BE2C (cell line): ENCODE measurements around the gene TXNL4B.

Source experiments
- DNase-seq: peaks from one replicate; pipeline ENCODE4 v3.0.0-alpha.2; 2020
- H3K27me3 ChIP-seq: fragments of 250-450 bp; sonication (Bioruptor Pico); 2 replicates; pipeline ENCODE4 v1.5.1; 2020; ENCODE audit warnings: mild to moderate bottlenecking
- H3K36me3 ChIP-seq: fragments of 250-450 bp; sonication (Bioruptor Pico); 2 replicates; pipeline ENCODE4 v1.5.1; 2020; ENCODE audit warnings: mild to moderate bottlenecking
- H3K4me1 ChIP-seq: fragments of 250-450 bp; sonication (Bioruptor Pico); 2 replicates; pipeline ENCODE4 v1.5.1; 2020
- H3K4me3 ChIP-seq: 2 replicates; pipeline ENCODE4 v1.5.1; 2011; ENCODE audit warnings: low read depth, low read length
- H3K9me3 ChIP-seq: fragments of 250-450 bp; sonication (Bioruptor Pico); 2 replicates; pipeline ENCODE4 v1.5.1; 2020
- CTCF ChIP-seq: IDR thresholded peaks from 2 replicates; pipeline ENCODE4 v1.5.1; 2012; ENCODE audit warnings: mild to moderate bottlenecking, low read depth, low read length

Gene TXNL4B

GRCh38 chr16:72049110-72049509 is 44.3 kb downstream of the TXNL4B start:
- no peaks in the 10 kb centered on the region for H3K36me3 ChIP-seq
- no peak for DNase-seq
- no peaks in the 10 kb centered on the region for H3K4me1 ChIP-seq
- no peaks in the 10 kb centered on the region; the same call in 1 of the 2 replicates for H3K9me3 ChIP-seq
- no peaks in the 10 kb centered on the region for H3K27me3 ChIP-seq
- H3K4me3 ChIP-seq = no peak overlapping the region
- no peak for TF ChIP-seq CTCF

GRCh38 chr16:72044825-72045359 is 48.5 kb downstream of the TXNL4B start:
- no peaks in the 10 kb centered on the region; the same call in 1 of the 2 replicates for H3K9me3 ChIP-seq
- no peaks in the 10 kb centered on the region for H3K36me3 ChIP-seq
- H3K4me3 ChIP-seq = no peak overlapping the region
- H3K27me3 ChIP-seq = no peaks in the 10 kb centered on the region
- TF ChIP-seq CTCF = no peak
- DNase-seq = no peak
- no peaks in the 10 kb centered on the region for H3K4me1 ChIP-seq

- Histone ChIP-seq H3K36me3 (no peaks in the 10 kb centered on the region), H3K9me3 (no peaks in the 10 kb centered on the region; the same call in 1 of the 2 replicates), H3K4me3 (no peak overlapping the region), H3K27me3 (no peaks in the 10 kb centered on the region), H3K4me1 (no peaks in the 10 kb centered on the region)
- DNase-seq = no peak
- TF ChIP-seq CTCF = no peak
These were observed 49.1 kb downstream of the TXNL4B start for GRCh38 chr16:72044296-72044695.

GRCh38 chr16:72043539-72043938 is 49.9 kb downstream of the TXNL4B start:
- no peak for TF ChIP-seq CTCF

GRCh38 chr16:72043058-72043457 is 50.4 kb downstream of the TXNL4B start:
- Histone ChIP-seq H3K4me3 (no peak overlapping the region), H3K4me1 (no peaks in the 10 kb centered on the region), H3K27me3 (no peaks in the 10 kb centered on the region), H3K9me3 (no peaks in the 10 kb centered on the region), H3K36me3 (no peaks in the 10 kb centered on the region)
- DNase-seq = no peak
- no peak for TF ChIP-seq CTCF

More at GRCh38 chr16:72043539-72043938, 49.9 kb downstream of the TXNL4B start:
- H3K9me3 ChIP-seq = no peaks in the 10 kb centered on the region; the same call in 1 of the 2 replicates
- DNase-seq = no peak
- no peak overlapping the region for H3K4me3 ChIP-seq
- H3K36me3 ChIP-seq = no peaks in the 10 kb centered on the region
- H3K4me1 ChIP-seq = no peaks in the 10 kb centered on the region
- no peaks in the 10 kb centered on the region for H3K27me3 ChIP-seq

- Histone ChIP-seq H3K4me3 (no peak overlapping the region), H3K4me1 (no peaks in the 10 kb centered on the region), H3K36me3 (no peaks in the 10 kb centered on the region), H3K9me3 (no peaks in the 10 kb centered on the region), H3K27me3 (no peaks in the 10 kb centered on the region)
- TF ChIP-seq CTCF = no peak
- no peak for DNase-seq
These were observed 51.2 kb downstream of the TXNL4B start for GRCh38 chr16:72042157-72042660.
